A549 (cell line): ENCODE measurements around the gene BZW2.

Source experiments
- BHLHE40 ChIP-seq: IDR thresholded peaks from 2 replicates; pipeline ENCODE4 v1.6.1; 2012; ENCODE audit warnings: low read depth, low read length, inconsistent platforms
- CBX2 ChIP-seq: fragments of 200-600 bp; sonication (generic); IDR thresholded peaks from 2 replicates; pipeline ENCODE4 v1.6.1; 2016; ENCODE audit warnings: low read depth, mild to moderate bottlenecking, borderline replicate concordance
- CTCF ChIP-seq: fragments of >200 bp; sonication (Bioruptor Twin); formaldehyde crosslinking; IDR thresholded peaks from 3 replicates; pipeline ENCODE4 v1.5.1; 2016
- EHMT2 ChIP-seq: fragments of 200-600 bp; sonication (generic); IDR thresholded peaks from 2 replicates; pipeline ENCODE4 v1.6.1; 2016; ENCODE audit warnings: antibody characterized with exemption, low read depth, mild to moderate bottlenecking, moderate library complexity
- FOSL2 ChIP-seq, 2 experiments: fragments of 450-650 bp in 1 of 2; fragments of >200 bp in 1 of 2; sonication (Bioruptor Twin) in 1 of 2; formaldehyde crosslinking; IDR thresholded peaks; 2 replicates each; pipeline versions ENCODE4 v1.5.0 to v1.6.1; 2016 to 2020; ENCODE audit warnings: mild to moderate bottlenecking in 1 of 2, moderate library complexity in 1 of 2
- HOXB13 ChIP-seq: fragments of 250-450 bp; sonication (Bioruptor Pico); IDR thresholded peaks from 2 replicates; pipeline ENCODE4 v1.5.0; 2020; ENCODE audit warnings: low read depth, mild to moderate bottlenecking, moderate library complexity
- JUN ChIP-seq, 2 experiments: fragments of >200 bp; sonication (Bioruptor Twin); formaldehyde crosslinking; IDR thresholded peaks; 2 replicates in 1 of 2; 3 replicates in 1 of 2; pipeline ENCODE4 v1.6.1; 2016 to 2017
- POLR2A ChIP-seq: IDR thresholded peaks from 2 replicates; pipeline ENCODE4 v1.6.1; 2012; ENCODE audit warnings: mild to moderate bottlenecking, low read length
- REST ChIP-seq: fragments of 200-600 bp; sonication (generic); IDR thresholded peaks from 2 replicates; pipeline ENCODE4 v1.6.1; 2016; ENCODE audit warnings: antibody characterized with exemption, mild to moderate bottlenecking, moderate library complexity
- RFX5 ChIP-seq: fragments of 450-650 bp; IDR thresholded peaks from 2 replicates; pipeline ENCODE4 v1.7.1; 2014; ENCODE audit warnings: antibody characterized with exemption, mild to moderate bottlenecking, moderate library complexity
- ZFP36 ChIP-seq: fragments of 450-650 bp; IDR thresholded peaks from 2 replicates; pipeline ENCODE4 v1.6.1; 2014; ENCODE audit warnings: borderline replicate concordance; ENCODE audit not compliant: partially characterized antibody

GRCh38 chr7:16670731-16671344, 24.9 kb downstream of the BZW2 start:
- TF ChIP-seq CBX2 (no peak), CTCF (no peak), BHLHE40 (no peak), POLR2A (no peak), FOSL2 (IDR thresholded peaks at IDR 0.05) (no peak), FOSL2 (CRISPR knock-in tag; IDR thresholded peaks at IDR 0.05) (no peak), ZFP36 (no peak), EHMT2 (no peak), JUN (IDR thresholded peaks at IDR 0.05) (no peak), REST (no peak), HOXB13 (no peak), RFX5 (no peak)
